Mammary epithelial cell (primary cell): ENCODE measurements around the gene RFX6.

Experiments
- EZH2 ChIP-seq: IDR thresholded peaks from 2 replicates; pipeline ENCODE4 v1.6.1; 2012; ENCODE audit warnings: low read length, inconsistent platforms, borderline replicate concordance
- TF ChIP-seq, protein P1 (sequence below), 2 donors: IDR thresholded peaks in 1 of 2; conservative IDR thresholded peaks in 1 of 2; 2 replicates each; pipeline ENCODE4 v1.5.1; 2011 to 2012; ENCODE audit warnings: inconsistent platforms in 2 of 2, low read length in 2 of 2, mild to moderate bottlenecking in 2 of 2, control low read depth in 1 of 2, low read depth in 1 of 2; ENCODE audit not compliant: insufficient read depth in 1 of 2; ENCODE audit errors: extremely low read depth in 1 of 2

DNA sequence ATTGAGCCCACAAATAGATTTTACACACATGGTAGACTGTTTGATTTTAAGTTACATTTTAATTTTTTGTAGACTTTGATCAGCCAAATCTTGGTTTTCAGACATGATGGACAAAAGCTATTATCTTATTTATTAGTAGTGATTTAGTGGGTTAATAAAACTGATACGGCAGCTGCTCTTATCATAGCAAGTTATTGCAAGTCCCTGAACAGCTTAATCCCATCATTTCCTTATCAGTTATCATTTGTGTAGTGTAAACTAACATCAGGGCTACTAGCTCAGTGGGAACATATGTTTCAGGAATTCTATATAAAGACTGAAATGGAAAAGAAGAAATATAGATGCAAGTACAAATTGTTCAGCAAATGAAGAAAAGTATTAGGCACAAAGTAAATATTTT is 10.9 kb downstream of the RFX6 start:
- TF ChIP-seq, protein P1, sequence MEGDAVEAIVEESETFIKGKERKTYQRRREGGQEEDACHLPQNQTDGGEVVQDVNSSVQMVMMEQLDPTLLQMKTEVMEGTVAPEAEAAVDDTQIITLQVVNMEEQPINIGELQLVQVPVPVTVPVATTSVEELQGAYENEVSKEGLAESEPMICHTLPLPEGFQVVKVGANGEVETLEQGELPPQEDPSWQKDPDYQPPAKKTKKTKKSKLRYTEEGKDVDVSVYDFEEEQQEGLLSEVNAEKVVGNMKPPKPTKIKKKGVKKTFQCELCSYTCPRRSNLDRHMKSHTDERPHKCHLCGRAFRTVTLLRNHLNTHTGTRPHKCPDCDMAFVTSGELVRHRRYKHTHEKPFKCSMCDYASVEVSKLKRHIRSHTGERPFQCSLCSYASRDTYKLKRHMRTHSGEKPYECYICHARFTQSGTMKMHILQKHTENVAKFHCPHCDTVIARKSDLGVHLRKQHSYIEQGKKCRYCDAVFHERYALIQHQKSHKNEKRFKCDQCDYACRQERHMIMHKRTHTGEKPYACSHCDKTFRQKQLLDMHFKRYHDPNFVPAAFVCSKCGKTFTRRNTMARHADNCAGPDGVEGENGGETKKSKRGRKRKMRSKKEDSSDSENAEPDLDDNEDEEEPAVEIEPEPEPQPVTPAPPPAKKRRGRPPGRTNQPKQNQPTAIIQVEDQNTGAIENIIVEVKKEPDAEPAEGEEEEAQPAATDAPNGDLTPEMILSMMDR (conservative IDR thresholded peaks at IDR 0.05 in 1 of 2, IDR thresholded peaks at IDR 0.05 in 1 of 2; ENCODE audit: extremely low read depth in 1 of 2, insufficient read depth in 1 of 2, low read depth in 1 of 2, low read length in 2 of 2): no peak
- no peak for TF ChIP-seq EZH2
